RWPE1 (cell line): ENCODE data around the gene SIRPB2.
A peak's percentile ranks its signal among the peaks of the same experiment; 100 is the strongest.

Source experiments
- CTCF ChIA-PET: fragments of 350-600 bp; sonication (Branson Sonifier 250); formaldehyde crosslinking; extraction: SDS; loops from one replicate; lab custom pipeline; 2021; lab: Yijun Ruan, JAX
- POLR2A ChIA-PET: fragments of 400-600 bp; formaldehyde crosslinking; extraction: SDS; loops from one replicate; lab custom pipeline; 2020; ENCODE audit warnings: antibody characterized with exemption; ENCODE audit not compliant: low non-redundant PET; lab: Yijun Ruan, JAX
- DNase-seq: peaks from one replicate; pipeline ENCODE4 v3.0.0; 2012; ENCODE audit warnings: low spot score
- H3K27ac ChIP-seq: fragments of 450-650 bp; 2 replicates; pipeline ENCODE4 v1.5.1; 2017
- CTCF ChIP-seq: fragments of 450-650 bp; conservative IDR thresholded peaks from 2 replicates; pipeline ENCODE4 v1.5.1; 2017; ENCODE audit warnings: low read depth, mild to moderate bottlenecking

Gene SIRPB2

DNA sequence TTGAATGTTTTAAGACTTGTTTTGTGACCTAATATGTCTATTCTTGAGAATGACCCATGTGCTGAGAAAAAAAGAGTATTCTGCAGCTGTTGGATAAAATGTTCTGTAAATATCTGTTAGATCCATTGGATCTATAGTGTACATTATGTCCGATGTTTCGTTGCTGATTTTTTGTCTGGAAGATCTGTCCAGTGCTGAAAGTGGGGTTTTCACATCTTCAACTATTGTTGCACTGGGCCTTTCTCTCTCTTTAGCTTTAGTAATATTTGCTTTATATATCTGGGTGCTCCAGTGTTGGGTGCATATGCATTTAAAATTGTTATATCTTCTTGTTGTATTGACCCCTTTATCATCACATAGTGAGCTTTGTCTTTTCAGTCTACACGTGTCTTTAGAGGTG, 5.7 kb upstream of the SIRPB2 start:
- H3K27ac ChIP-seq, result no peak overlapping the region
- no peak for TF ChIP-seq CTCF
- ChIA-PET CTCF (interaction anchor here (0.6 kb wide), 2 partner anchors 15 to 29 kb away, joined by 4 read pairs; no protein-coding TSS in a partner anchor), POLR2A (no interaction called here)
- DNase-seq, result no peak

GRCh38 chr20:1494436-1494835, 3.2 kb upstream of the SIRPB2 start:
- ChIA-PET POLR2A (no interaction called here), CTCF (interaction anchor here (1.7 kb wide), 1 partner anchor 9 kb away, joined by 7 read pairs; no protein-coding TSS in a partner anchor)
- no peak for TF ChIP-seq CTCF

GRCh38 chr20:1493536-1493935, 2.3 kb upstream of the SIRPB2 start:
- no peak for TF ChIP-seq CTCF
- POLR2A ChIA-PET, result no interaction called here
- CTCF ChIA-PET, result interaction anchor here (0.6 to 0.7 kb wide), 2 partner anchors 12 to 181 kb away, joined by 3 to 5 read pairs; no protein-coding TSS in a partner anchor
- DNase-seq, result no peak
- no peak overlapping the region for H3K27ac ChIP-seq

More at GRCh38 chr20:1494436-1494835, 3.2 kb upstream of the SIRPB2 start:
- H3K27ac ChIP-seq, result no peak overlapping the region
- DNase-seq, result no peak

DNA sequence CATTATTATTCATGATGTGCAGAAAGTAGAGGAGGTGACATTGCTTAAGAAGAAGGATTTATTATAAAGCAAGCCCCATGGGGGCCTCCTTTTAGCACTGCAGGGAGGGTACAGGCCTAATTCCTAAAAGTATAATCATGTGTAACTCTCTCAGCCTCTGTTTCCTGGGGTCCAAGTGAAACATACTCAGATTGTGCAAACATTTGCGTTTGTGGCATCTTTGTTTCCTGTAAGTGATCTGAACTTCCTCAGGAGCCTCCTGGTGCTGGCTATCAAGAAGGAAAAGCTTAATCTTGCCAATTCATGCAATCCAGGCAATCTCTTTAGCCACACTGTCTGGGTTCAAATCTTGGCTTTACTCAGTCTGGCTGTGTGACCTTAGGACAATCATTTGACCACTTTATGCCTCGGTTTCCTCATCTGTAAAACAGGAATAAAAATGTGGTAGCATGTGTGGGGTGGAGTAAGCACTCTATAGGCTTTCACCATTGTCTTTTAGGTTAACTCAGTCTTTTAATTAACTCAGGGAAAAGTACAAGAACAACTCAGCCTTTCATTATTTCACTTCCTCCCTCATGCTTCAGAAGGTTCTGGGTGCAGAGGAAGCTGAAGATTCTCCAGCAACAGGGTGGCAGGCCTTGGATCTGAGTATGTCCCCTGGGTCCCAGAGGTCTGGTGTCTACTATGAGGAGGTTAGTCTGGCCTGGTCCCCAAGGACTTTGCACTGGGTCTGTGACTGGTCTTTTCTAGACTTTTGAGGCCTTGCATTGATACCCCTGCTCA, 831 bp upstream of the SIRPB2 start:
- H3K27ac ChIP-seq, result no peak overlapping the region
- TF ChIP-seq CTCF, result no peak
- DNase-seq, result no peak
- CTCF ChIA-PET, result no interaction called here
- POLR2A ChIA-PET, result no interaction called here

GRCh38 chr20:1490643-1491195, 501 bp downstream of the SIRPB2 start:
- TF ChIP-seq CTCF, result no peak
- DNase-seq, result no peak
- H3K27ac ChIP-seq, result peak overlapping the region; percentile 91
- POLR2A ChIA-PET, result no interaction called here
- CTCF ChIA-PET, result interaction anchor here (0.6 to 1.5 kb wide), 4 partner anchors 13 to 1794 kb away, joined by 3 to 5 read pairs (median 4); no protein-coding TSS in a partner anchor

GRCh38 chr20:1489764-1490436, 1.3 kb downstream of the SIRPB2 start:
- ChIA-PET POLR2A (no interaction called here), CTCF (interaction anchor here (0.6 to 1.5 kb wide), 4 partner anchors 14 to 1795 kb away, joined by 3 to 5 read pairs (median 4); no protein-coding TSS in a partner anchor)
- H3K27ac ChIP-seq, result peak overlapping the region; percentile 91
- no peak for TF ChIP-seq CTCF
- peak; percentile 95 for DNase-seq
